HepG2 (cell line): ENCODE measurements around the gene CCDC8.

ENCODE experiments used
- CTCF ChIP-seq: sonication (generic); formaldehyde crosslinking; IDR thresholded peaks from 2 replicates; pipeline ENCODE4 v1.5.0; 2020; ENCODE audit warnings: mild to moderate bottlenecking, missing genetic modification reagents, moderate library complexity
- IRF2 ChIP-seq: IDR thresholded peaks from 2 replicates; pipeline ENCODE4 v1.6.1; 2018; ENCODE audit warnings: missing genetic modification reagents, missing compliant biosample characterization
- NKX3-1 ChIP-seq: sonication (generic); formaldehyde crosslinking; IDR thresholded peaks from 2 replicates; pipeline ENCODE4 v1.5.0; 2020; ENCODE audit warnings: missing genetic modification reagents
- POLR2AphosphoS5 ChIP-seq: IDR thresholded peaks from 2 replicates; pipeline ENCODE4 v1.6.1; 2012; ENCODE audit warnings: low read depth, low read length
- SP1 ChIP-seq, 2 experiments: fragments of 450-650 bp in 1 of 2; sonication (generic) in 1 of 2; formaldehyde crosslinking in 1 of 2; IDR thresholded peaks; 2 replicates each; pipeline versions ENCODE4 v1.4.0 to v1.6.1; 2016 to 2020; ENCODE audit warnings: missing genetic modification reagents in 1 of 2
- ZBTB46 ChIP-seq: sonication (generic); formaldehyde crosslinking; IDR thresholded peaks from 2 replicates; pipeline ENCODE4 v1.4.0; 2020; ENCODE audit warnings: mild to moderate bottlenecking, missing genetic modification reagents, borderline replicate concordance
- ZNF276 ChIP-seq: sonication (generic); formaldehyde crosslinking; IDR thresholded peaks from 2 replicates; pipeline ENCODE4 v1.4.0; 2020; ENCODE audit warnings: mild to moderate bottlenecking, low read depth, missing genetic modification reagents
- ZSCAN9 ChIP-seq: IDR thresholded peaks from 2 replicates; pipeline ENCODE4 v1.6.1; 2016; ENCODE audit warnings: borderline replicate concordance

GRCh38 chr19:46392837-46393236 lies 20.5 kb downstream of the CCDC8 start:
- TF ChIP-seq IRF2 (CRISPR knock-in tag) (no peak), CTCF (CRISPR knock-in tag) (no peak), ZSCAN9 (CRISPR knock-in tag) (no peak), POLR2AphosphoS5 (no peak), ZNF276 (no peak), SP1 (IDR thresholded peaks at IDR 0.05) (no peak), SP1 (CRISPR knock-in tag; IDR thresholded peaks at IDR 0.05) (no peak), NKX3-1 (CRISPR knock-in tag) (no peak), ZBTB46 (CRISPR knock-in tag) (no peak)
